NT2/D1 (cell line): ENCODE data around the gene GPR150.

ENCODE experiments used
- SUZ12 ChIP-seq: IDR thresholded peaks from 2 replicates; pipeline ENCODE4 v1.6.1; 2011; ENCODE audit not compliant: insufficient read length, insufficient read depth; ENCODE audit errors: extremely low read depth
- YY1 ChIP-seq: IDR thresholded peaks from 2 replicates; pipeline ENCODE4 v1.6.1; 2011; ENCODE audit not compliant: insufficient read length, insufficient read depth
- ZNF274 ChIP-seq: IDR thresholded peaks from 2 replicates; pipeline ENCODE4 v1.6.1; 2011; ENCODE audit warnings: mild to moderate bottlenecking, low read depth, low read length

DNA sequence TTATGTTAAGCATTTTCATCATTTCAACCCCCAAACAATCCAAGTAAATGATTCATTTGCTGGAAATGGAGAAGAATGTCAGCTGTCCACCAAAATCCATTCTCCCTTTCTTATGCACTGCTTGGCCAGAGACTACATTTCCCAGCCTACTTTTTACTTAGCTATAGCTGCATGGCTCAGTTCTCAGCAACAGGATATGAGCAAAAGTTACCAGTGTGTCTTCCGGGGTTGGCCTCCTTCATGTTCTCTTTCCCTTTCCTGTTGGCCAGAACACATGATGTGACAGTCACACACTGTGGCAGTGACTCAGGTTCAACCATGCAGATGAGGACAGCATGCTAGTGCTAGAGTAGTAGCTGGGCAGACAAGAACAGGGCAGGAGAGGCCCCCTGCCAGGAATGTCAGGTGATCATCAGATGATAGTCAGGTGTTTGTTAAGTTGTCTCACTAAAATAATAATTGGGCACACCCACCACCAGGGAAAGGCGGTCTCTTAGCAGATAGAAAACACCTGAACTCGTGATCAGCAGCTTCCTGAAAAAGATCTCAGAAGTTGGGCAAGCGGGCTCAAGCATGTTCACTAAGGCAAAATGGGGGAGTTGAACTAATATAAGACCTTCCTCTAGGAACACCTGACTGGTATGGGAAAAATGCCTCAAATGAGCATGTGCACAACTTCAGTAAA is 12.2 kb downstream of the GPR150 start:
- TF ChIP-seq YY1: no peak
- no peak for TF ChIP-seq SUZ12
- no peak for TF ChIP-seq ZNF274
